HG03558 (cell line): Measurements from ENCODE around the gene IGF2BP1.
"Not testable (repeated sequence)": the region's sequence is repeated elsewhere in the genome, so short reads cannot be mapped to it uniquely, and the experiment has no call there.

Source experiments
- ATAC-seq: cut with Tn5 transposase; IDR thresholded peaks from one replicate; pipeline ENCODE4 v1.9.1; 2021; ENCODE audit warnings: moderate number of reproducible peaks; ENCODE audit not compliant: unreplicated experiment; ENCODE audit errors: extremely low read depth

IGF2BP1 gene

GRCh38 chr17:49016775-49017463 is 19.7 kb downstream of the IGF2BP1 start:
- no peak for ATAC-seq

- no peak for ATAC-seq
Observed at GRCh38 chr17:49018116-49018612, 21.0 kb downstream of the IGF2BP1 start.

GRCh38 chr17:49018748-49019147 is 21.6 kb downstream of the IGF2BP1 start:
- no peak for ATAC-seq

- ATAC-seq = no peak
Observed at GRCh38 chr17:49020609-49021008, 23.4 kb downstream of the IGF2BP1 start.

- no peak for ATAC-seq
Observed at GRCh38 chr17:49021095-49021767, 24.0 kb downstream of the IGF2BP1 start.

GRCh38 chr17:49021768-49022103 is 24.6 kb downstream of the IGF2BP1 start:
- ATAC-seq = no peak

GRCh38 chr17:49022391-49022941 is 25.3 kb downstream of the IGF2BP1 start:
- no peak for ATAC-seq

- no peak for ATAC-seq
Observed at GRCh38 chr17:49024523-49024922, 27.3 kb downstream of the IGF2BP1 start.

- not testable (repeated sequence) for ATAC-seq
Observed at GRCh38 chr17:49026447-49026846, 29.3 kb downstream of the IGF2BP1 start.

GRCh38 chr17:49028271-49028670 is 31.1 kb downstream of the IGF2BP1 start:
- ATAC-seq = no peak

GRCh38 chr17:49029801-49030200 is 32.6 kb downstream of the IGF2BP1 start:
- no peak for ATAC-seq

- no peak for ATAC-seq
Observed at GRCh38 chr17:49031965-49032928, 35.1 kb downstream of the IGF2BP1 start.

GRCh38 chr17:49035470-49036269 is 38.5 kb downstream of the IGF2BP1 start:
- no peak for ATAC-seq

- ATAC-seq = no peak
Observed at GRCh38 chr17:49036270-49036626, 39.1 kb downstream of the IGF2BP1 start.

- no peak for ATAC-seq
Observed at GRCh38 chr17:49038138-49038537, 41.0 kb downstream of the IGF2BP1 start.

GRCh38 chr17:49038544-49038943 is 41.4 kb downstream of the IGF2BP1 start:
- ATAC-seq = no peak

- not testable (repeated sequence) for ATAC-seq
Observed at GRCh38 chr17:49039518-49039917, 42.3 kb downstream of the IGF2BP1 start.

GRCh38 chr17:49041527-49041926 is 44.3 kb downstream of the IGF2BP1 start:
- no peak for ATAC-seq

- no peak for ATAC-seq
Observed at GRCh38 chr17:49045376-49045775, 48.2 kb downstream of the IGF2BP1 start.

- ATAC-seq = no peak
Observed at GRCh38 chr17:49046912-49047311, 49.7 kb downstream of the IGF2BP1 start.
